Measurements from ENCODE around the gene EXOC3L4. TPM values are rescaled to one million over a fixed set of nuclear protein-coding genes. Genes with fewer than 3 reads are reported as not detected.
"Not testable (repeated sequence)": the region's sequence is repeated elsewhere in the genome, so short reads cannot be mapped to it uniquely, and the experiment has no call there.

The EXOC3L4 gene
- total and polyA plus RNA-seq, 4 donors = 24.0 to 77.8 (median 36.7) TPM

- peaks cover 0 to 3% (median 3%) of the 10 kb centered on the region in 4 donors for H3K36me3 ChIP-seq (ENCODE audit: control insufficient read depth in 4 of 4, insufficient read depth in 3 of 4, low read depth in 1 of 4, low read length in 3 of 4)
- H3K4me1 ChIP-seq (ENCODE audit: control insufficient read depth in 4 of 4, insufficient read depth in 4 of 4, low read length in 3 of 4) = peaks cover 9 to 43% (median 33%) of the 10 kb centered on the region in 4 donors
- TF ChIP-seq HNF4A (conservative IDR thresholded peaks at IDR 0.05) (no peak), NR2F2 (IDR thresholded peaks at IDR 0.05) (no peak), RXRA (IDR thresholded peaks at IDR 0.05) (no peak), REST (IDR thresholded peaks at IDR 0.05) (peak; percentile 69)
- H3K9ac ChIP-seq (ENCODE audit: low read depth in 1 of 2, low read length in 2 of 2) = no peak overlapping the region
- no peak overlapping the region for H3K4me3 ChIP-seq (ENCODE audit: low read depth in 1 of 3, low read length in 3 of 3)
- WGBS = 60% methylated on average over 15 of the region's 15 CpGs
- H3K27ac ChIP-seq (ENCODE audit: low read depth in 1 of 2, low read length in 2 of 2) = peak overlapping the region in 1 of 2 donors; percentile 44
- no peaks in the 10 kb centered on the region for H3K27me3 ChIP-seq (ENCODE audit: control insufficient read depth in 4 of 4, insufficient read depth in 4 of 4, low read length in 3 of 4)
- no peak for DNase-seq (ENCODE audit: low spot score)
- no peaks in the 10 kb centered on the region for H3K9me3 ChIP-seq (ENCODE audit: control insufficient read depth in 4 of 4, low read length in 3 of 4)
Observed at GRCh38 chr14:103045371-103045869, 49.1 kb upstream of the EXOC3L4 start.

DNA sequence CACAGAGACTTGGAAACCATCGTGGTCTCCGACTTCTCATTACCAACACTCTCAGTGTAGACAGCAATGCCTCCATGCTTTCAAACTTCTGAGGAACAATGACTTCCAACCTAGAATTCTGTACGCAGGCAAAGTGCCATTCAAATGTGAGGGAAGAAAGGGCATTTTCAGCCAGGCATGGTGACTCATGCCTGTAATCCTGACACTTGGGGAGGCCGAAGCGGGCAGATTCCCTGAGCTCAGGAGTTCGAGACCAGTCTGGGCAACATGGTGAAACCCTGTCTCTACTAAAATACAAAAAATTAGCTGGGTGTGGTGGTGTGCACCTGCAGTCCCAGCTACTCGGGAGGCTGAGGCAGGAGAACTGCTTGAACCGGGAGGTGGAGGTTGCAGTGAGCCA, 47.1 kb upstream of the EXOC3L4 start:
- H3K27ac ChIP-seq (ENCODE audit: low read depth in 1 of 2, low read length in 2 of 2); H3K9ac ChIP-seq (ENCODE audit: low read depth in 1 of 2, low read length in 2 of 2); H3K27me3 ChIP-seq (ENCODE audit: control insufficient read depth in 4 of 4, insufficient read depth in 4 of 4, low read length in 3 of 4); H3K36me3 ChIP-seq (ENCODE audit: control insufficient read depth in 4 of 4, insufficient read depth in 3 of 4, low read depth in 1 of 4, low read length in 3 of 4); H3K9me3 ChIP-seq (ENCODE audit: control insufficient read depth in 4 of 4, low read length in 3 of 4); DNase-seq (ENCODE audit: low spot score); H3K4me3 ChIP-seq (ENCODE audit: low read depth in 1 of 3, low read length in 3 of 3): not testable (repeated sequence)
- H3K4me1 ChIP-seq (ENCODE audit: control insufficient read depth in 4 of 4, insufficient read depth in 4 of 4, low read length in 3 of 4) = peaks cover 9 to 57% (median 48%) of the 10 kb centered on the region in 4 donors
- 93% methylated on average over 8 of the region's 8 CpGs for WGBS

DNA sequence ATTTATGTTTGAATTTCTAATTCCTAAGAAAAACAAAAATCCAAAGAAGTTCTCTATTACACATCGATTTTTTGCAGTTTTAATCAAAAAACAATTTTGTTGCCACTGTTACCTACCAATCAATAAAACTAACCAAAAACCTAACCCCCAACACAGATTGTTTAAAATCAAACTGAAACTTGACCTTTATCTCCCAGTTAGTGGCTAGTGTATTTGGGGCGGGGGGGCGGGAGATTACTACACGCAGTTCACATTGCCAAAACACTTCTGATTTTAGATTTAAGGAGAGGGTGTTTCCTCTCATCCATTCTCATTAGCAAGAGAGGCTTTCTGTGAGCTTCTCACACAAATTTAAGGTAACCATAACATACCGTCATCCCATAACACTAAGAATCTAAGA, 43.6 kb upstream of the EXOC3L4 start:
- no peak for TF ChIP-seq CTCF (IDR thresholded peaks at IDR 0.05; ENCODE audit: low read depth, low read length, missing input control)
- no peak for TF ChIP-seq NR2F2 (IDR thresholded peaks at IDR 0.05)
- no peak for TF ChIP-seq SP1 (IDR thresholded peaks at IDR 0.05)
- TF ChIP-seq ATF3 (IDR thresholded peaks at IDR 0.05) = no peak
- no peak for TF ChIP-seq MAX (IDR thresholded peaks at IDR 0.05)
- no peak for TF ChIP-seq FOXA2 (IDR thresholded peaks at IDR 0.05)
- TF ChIP-seq RXRA (IDR thresholded peaks at IDR 0.05) = no peak
- TF ChIP-seq GABPA (IDR thresholded peaks at IDR 0.05 in 1 of 2, conservative IDR thresholded peaks at IDR 0.05 in 1 of 2) = no peak
- no peak for TF ChIP-seq RAD21 (IDR thresholded peaks at IDR 0.05)
- TF ChIP-seq FOXA1 (IDR thresholded peaks at IDR 0.05) = no peak
- no peak for TF ChIP-seq TAF1 (conservative IDR thresholded peaks at IDR 0.05)
- TF ChIP-seq HNF4A (conservative IDR thresholded peaks at IDR 0.05) = no peak
- no peak for TF ChIP-seq JUND (IDR thresholded peaks at IDR 0.05)
- peaks cover 11 to 75% (median 55%) of the 10 kb centered on the region in 4 donors for H3K4me1 ChIP-seq (ENCODE audit: control insufficient read depth in 4 of 4, insufficient read depth in 4 of 4, low read length in 3 of 4)

More for the DNA sequence above, 43.6 kb upstream of the EXOC3L4 start:
- WGBS = 32% methylated on average over 5 of the region's 5 CpGs
- peak overlapping the region; percentile 76 to 81 for H3K27ac ChIP-seq (ENCODE audit: low read depth in 1 of 2, low read length in 2 of 2)
- H3K4me3 ChIP-seq (ENCODE audit: low read depth in 1 of 3, low read length in 3 of 3) = no peak overlapping the region
- peak overlapping the region; percentile 27 to 79 for H3K9ac ChIP-seq (ENCODE audit: low read depth in 1 of 2, low read length in 2 of 2)
- DNase-seq (ENCODE audit: low spot score) = no peak
- H3K27me3 ChIP-seq (ENCODE audit: control insufficient read depth in 4 of 4, insufficient read depth in 4 of 4, low read length in 3 of 4) = no peaks in the 10 kb centered on the region
- H3K36me3 ChIP-seq (ENCODE audit: control insufficient read depth in 4 of 4, insufficient read depth in 3 of 4, low read depth in 1 of 4, low read length in 3 of 4) = no peaks in the 10 kb centered on the region
- H3K9me3 ChIP-seq (ENCODE audit: control insufficient read depth in 4 of 4, low read length in 3 of 4) = no peaks in the 10 kb centered on the region

All from liver (tissue), 9 donors.